GM12873 (cell line): ENCODE data around the gene DCAF5.
A peak's percentile ranks its signal among the peaks of the same experiment; 100 is the strongest.

ENCODE experiments used
- CTCF ChIP-seq: IDR thresholded peaks from 2 replicates; pipeline ENCODE4 v1.5.1; 2012; ENCODE audit warnings: low read depth, mild to moderate bottlenecking, moderate library complexity, low read length, control low read depth; ENCODE audit not compliant: insufficient read depth; ENCODE audit errors: missing control alignments

DCAF5 gene

DNA sequence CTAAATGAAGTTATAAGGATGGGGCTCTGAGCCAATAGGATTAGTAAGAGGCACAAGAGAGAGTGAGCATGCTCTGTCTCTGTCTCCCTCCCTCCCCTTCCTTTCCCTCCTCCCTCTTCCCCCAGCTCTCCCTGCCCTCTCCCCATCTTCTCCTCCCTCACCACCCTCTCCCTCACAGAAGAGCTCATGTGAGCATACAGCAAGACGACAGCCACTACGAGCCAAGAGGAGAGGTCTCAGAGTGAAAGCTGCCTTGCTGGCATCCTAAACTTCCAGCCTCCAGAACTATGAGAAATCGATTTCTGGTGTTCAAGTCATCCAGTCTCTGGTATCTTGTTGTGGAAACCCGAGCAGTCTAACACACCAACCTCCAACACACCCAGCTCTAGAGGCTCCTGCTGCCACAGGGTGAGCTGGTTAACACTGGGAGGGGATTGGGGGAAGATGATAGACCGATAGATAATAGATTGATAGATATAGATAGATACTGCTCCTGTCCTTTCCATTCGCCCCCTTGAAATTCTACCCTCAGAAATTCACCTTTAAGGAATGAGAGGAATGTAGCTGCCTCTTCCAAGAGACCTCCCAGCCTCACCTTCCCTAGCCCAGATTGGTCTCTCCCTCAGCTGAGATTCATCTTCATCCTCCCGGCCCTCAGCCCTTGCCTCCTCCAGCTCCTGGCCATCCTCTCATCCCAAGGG, 148.0 kb downstream of the DCAF5 start:
- TF ChIP-seq CTCF: no peak

DNA sequence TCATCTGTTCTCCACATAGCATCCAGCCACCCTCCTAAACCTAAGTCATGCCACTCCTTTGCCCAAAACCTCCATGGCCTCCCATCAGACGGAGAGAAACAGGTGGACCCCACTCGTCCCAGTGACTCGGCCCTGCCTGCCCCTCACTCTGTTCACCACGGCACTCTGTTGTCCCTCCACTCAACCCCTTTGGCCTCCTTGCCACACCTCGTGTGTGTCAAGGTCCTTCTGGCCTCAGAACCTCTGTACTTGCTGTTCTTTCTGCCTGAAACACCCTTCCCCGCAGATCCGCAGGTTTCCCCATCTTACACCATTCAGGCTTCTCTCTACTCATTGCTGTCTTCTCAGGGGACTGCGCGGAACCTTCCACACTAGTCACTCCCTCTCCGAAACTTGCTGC, 149.3 kb downstream of the DCAF5 start:
- no peak for TF ChIP-seq CTCF

- TF ChIP-seq CTCF: peak; percentile 2
These were observed 150.8 kb downstream of the DCAF5 start for GRCh38 chr14:69002069-69002468.

DNA sequence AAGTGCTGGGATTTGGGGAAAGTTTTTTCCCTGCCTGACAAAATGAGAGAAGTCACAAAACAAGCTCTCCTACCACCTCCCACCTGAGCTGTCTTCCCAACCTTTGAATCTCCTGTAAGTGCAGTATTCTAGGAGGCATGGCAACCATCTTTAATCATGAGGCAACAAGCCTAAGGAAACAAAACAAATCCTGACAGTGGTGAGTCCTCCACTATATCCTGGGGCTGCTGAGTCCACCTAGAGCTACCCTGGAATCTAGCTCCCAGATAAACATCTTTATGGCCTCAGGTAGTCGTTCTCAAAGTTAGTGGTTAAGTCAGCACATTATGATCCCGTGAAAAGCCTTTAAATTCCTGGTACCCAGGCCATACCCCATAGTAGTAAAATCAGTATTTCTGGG, 151.5 kb downstream of the DCAF5 start:
- no peak for TF ChIP-seq CTCF
